ENCODE measurements around the gene CLEC16A. TPM values are rescaled to one million over a fixed set of nuclear protein-coding genes. Genes with fewer than 3 reads are reported as not detected.

The CLEC16A gene
- total RNA-seq, 4 donors from 2014 or later: 19.9 to 38.3 (median 35.0) TPM

- TF ChIP-seq POLR2A (IDR thresholded peaks at IDR 0.05) (no peak), CTCF (IDR thresholded peaks at IDR 0.05) (no peak), EP300 (IDR thresholded peaks at IDR 0.05) (no peak), POLR2AphosphoS5 (IDR thresholded peaks at IDR 0.05) (no peak)
- Histone ChIP-seq H3K27me3 (no peaks in the 10 kb centered on the region), H3K9me3 (no peaks in the 10 kb centered on the region), H3K27ac (no peak overlapping the region), H3K4me3 (no peak overlapping the region), H3K36me3 (peaks cover 0 to 35% of the 10 kb centered on the region in 2 donors), H3K4me1 (peaks cover 0 to 14% (median 2%) of the 10 kb centered on the region in 3 donors)
- no peak for ATAC-seq
- WGBS, 2 donors (ENCODE audit: low coverage in 1 of 2): 82 to 86% methylated on average over 4 to 5 of the region's 5 CpGs
These were observed 128.2 kb downstream of the CLEC16A start for GRCh38 chr16:11072420-11073153.

- Histone ChIP-seq H3K27me3 (no peaks in the 10 kb centered on the region), H3K4me3 (no peak overlapping the region), H3K36me3 (peaks cover 0 to 26% of the 10 kb centered on the region in 2 donors), H3K9me3 (no peaks in the 10 kb centered on the region), H3K4me1 (peaks cover 0 to 23% (median 10%) of the 10 kb centered on the region in 3 donors), H3K27ac (no peak overlapping the region)
- 79 to 90% methylated on average over 6 to 9 of the region's 11 CpGs for WGBS, 2 donors (ENCODE audit: low coverage in 1 of 2)
- ATAC-seq: no peak
- TF ChIP-seq CTCF (IDR thresholded peaks at IDR 0.05): no peak
- TF ChIP-seq POLR2A (IDR thresholded peaks at IDR 0.05): no peak
- TF ChIP-seq EP300 (IDR thresholded peaks at IDR 0.05): no peak
- TF ChIP-seq POLR2AphosphoS5 (IDR thresholded peaks at IDR 0.05): no peak
These were observed 129.1 kb downstream of the CLEC16A start for GRCh38 chr16:11073407-11073999.

- no peaks in the 10 kb centered on the region for H3K9me3 ChIP-seq
- no peak for ATAC-seq
- H3K27ac ChIP-seq: no peak overlapping the region
- H3K27me3 ChIP-seq: no peaks in the 10 kb centered on the region
- H3K36me3 ChIP-seq: peaks cover 0 to 20% of the 10 kb centered on the region in 2 donors
- no peak overlapping the region for H3K4me3 ChIP-seq
- peaks cover 0 to 30% (median 16%) of the 10 kb centered on the region in 3 donors for H3K4me1 ChIP-seq
- TF ChIP-seq POLR2A (IDR thresholded peaks at IDR 0.05): no peak
- no peak for TF ChIP-seq EP300 (IDR thresholded peaks at IDR 0.05)
- TF ChIP-seq POLR2AphosphoS5 (IDR thresholded peaks at IDR 0.05): no peak
- no peak for TF ChIP-seq CTCF (IDR thresholded peaks at IDR 0.05)
These were observed 129.8 kb downstream of the CLEC16A start for GRCh38 chr16:11074131-11074530.

GRCh38 chr16:11075163-11075562 is 130.8 kb downstream of the CLEC16A start:
- Histone ChIP-seq H3K27ac (no peak overlapping the region), H3K9me3 (no peaks in the 10 kb centered on the region), H3K4me1 (peaks cover 0 to 40% (median 19%) of the 10 kb centered on the region in 3 donors), H3K36me3 (peaks cover 0 to 16% of the 10 kb centered on the region in 2 donors), H3K4me3 (no peak overlapping the region), H3K27me3 (no peaks in the 10 kb centered on the region)
- no peak for ATAC-seq
- WGBS, 2 donors (ENCODE audit: low coverage in 1 of 2): 75 to 100% methylated on average over 1 to 2 of the region's 4 CpGs
- TF ChIP-seq CTCF (IDR thresholded peaks at IDR 0.05) (no peak), POLR2A (IDR thresholded peaks at IDR 0.05) (no peak), EP300 (IDR thresholded peaks at IDR 0.05) (no peak), POLR2AphosphoS5 (IDR thresholded peaks at IDR 0.05) (no peak)

All from gastroesophageal sphincter (tissue), 4 donors.